Measurements from ENCODE around the gene DUOX1. TPM values are rescaled to one million over a fixed set of nuclear protein-coding genes. Genes with fewer than 3 reads are reported as not detected.
"Not testable (repeated sequence)": the region's sequence is repeated elsewhere in the genome, so short reads cannot be mapped to it uniquely, and the experiment has no call there.

The DUOX1 gene
- total RNA-seq, 2 donors from 2014 or later = 0.26 to 0.66 TPM

GRCh38 chr15:45134682-45135604 is 5.1 kb downstream of the DUOX1 start:
- Histone ChIP-seq H3K27ac (no peak overlapping the region), H3K9me3 (no peaks in the 10 kb centered on the region), H3K27me3 (peaks cover 0 to 6% of the 10 kb centered on the region in 2 donors), H3K36me3 (replicated peaks in 1 of 2; ENCODE audit: insufficient read depth in 1 of 2, low read depth in 2 of 2) (no peaks in the 10 kb centered on the region), H3K4me3 (no peak overlapping the region), H3K4me1 (peaks cover 13% of the 10 kb centered on the region)
- DNase-seq = peak; percentile 50 to 64 (median 56)
- peak; percentile 77 for ATAC-seq
- 11 to 38% methylated on average over 4 to 56 of the region's 57 CpGs for WGBS, 2 donors
- intact Hi-C loops (cut with DNase I) = no loop called here
- no peak for TF ChIP-seq POLR2A (IDR thresholded peaks at IDR 0.05)
- peak in 5 of 7 experiments; percentile 11 to 47 (median 33) for TF ChIP-seq CTCF (IDR thresholded peaks at IDR 0.05)

GRCh38 chr15:45135705-45136377 is 6.0 kb downstream of the DUOX1 start:
- H3K27me3 ChIP-seq; H3K27ac ChIP-seq; intact Hi-C loops (cut with DNase I); DNase-seq; ATAC-seq; H3K36me3 ChIP-seq (replicated peaks in 1 of 2; ENCODE audit: insufficient read depth in 1 of 2, low read depth in 2 of 2); H3K9me3 ChIP-seq; H3K4me3 ChIP-seq: not testable (repeated sequence)
- H3K4me1 ChIP-seq = peaks cover 13% of the 10 kb centered on the region
- 12 to 14% methylated on average over 8 of the region's 37 CpGs for WGBS, 2 donors

DNA sequence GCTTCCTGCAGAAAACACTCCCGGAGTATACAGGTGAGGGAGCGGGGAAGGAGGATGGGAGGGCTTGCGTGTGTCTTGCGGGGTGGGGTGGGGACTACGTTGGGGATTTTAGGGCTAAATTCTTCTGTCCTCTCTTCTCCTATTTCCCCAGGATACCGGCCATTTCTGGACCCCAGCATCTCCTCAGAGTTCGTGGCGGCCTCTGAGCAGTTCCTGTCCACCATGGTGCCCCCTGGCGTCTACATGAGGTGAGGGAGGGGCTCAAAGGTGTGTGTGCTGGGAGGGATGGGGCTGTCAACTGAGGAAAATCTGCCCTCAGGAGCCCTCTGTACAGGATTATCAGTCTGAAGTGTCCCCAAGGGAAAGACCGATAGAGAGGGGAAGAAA is 6.6 kb downstream of the DUOX1 start:
- TF ChIP-seq POLR2A (IDR thresholded peaks at IDR 0.05) (no peak), CTCF (IDR thresholded peaks at IDR 0.05) (no peak)
- Histone ChIP-seq H3K9me3 (no peaks in the 10 kb centered on the region), H3K4me3 (no peak overlapping the region), H3K27ac (no peak overlapping the region), H3K4me1 (peaks cover 12% of the 10 kb centered on the region), H3K36me3 (replicated peaks in 1 of 2; ENCODE audit: insufficient read depth in 1 of 2, low read depth in 2 of 2) (no peaks in the 10 kb centered on the region), H3K27me3 (peaks cover 0 to 6% of the 10 kb centered on the region in 2 donors)
- DNase-seq = no peak
- 22% methylated on average over 10 of the region's 10 CpGs for whole genome bisulfite sequencing, 2 donors
- no peak for ATAC-seq
- intact Hi-C loops (cut with DNase I) = no loop called here

- Histone ChIP-seq H3K27ac (no peak overlapping the region), H3K9me3 (no peaks in the 10 kb centered on the region), H3K36me3 (replicated peaks in 1 of 2; ENCODE audit: insufficient read depth in 1 of 2, low read depth in 2 of 2) (no peaks in the 10 kb centered on the region), H3K4me1 (peaks cover 10% of the 10 kb centered on the region), H3K4me3 (no peak overlapping the region), H3K27me3 (peaks cover 0 to 6% of the 10 kb centered on the region in 2 donors)
- intact Hi-C loops (cut with DNase I) = no loop called here
- 54 to 59% methylated on average over 7 to 8 of the region's 8 CpGs for WGBS, 2 donors
- no peak for DNase-seq
- ATAC-seq = no peak
- TF ChIP-seq CTCF (IDR thresholded peaks at IDR 0.05) = no peak
- no peak for TF ChIP-seq POLR2A (IDR thresholded peaks at IDR 0.05)
These were observed 7.9 kb downstream of the DUOX1 start for GRCh38 chr15:45137703-45138102.
